HG02840 (cell line): Measurements from ENCODE around the gene AMBRA1.
"Not testable (repeated sequence)": the region's sequence is repeated elsewhere in the genome, so short reads cannot be mapped to it uniquely, and the experiment has no call there.

ENCODE experiments used
- ATAC-seq: cut with Tn5 transposase; IDR thresholded peaks from one replicate; pipeline ENCODE4 v1.9.1; 2021; ENCODE audit warnings: mild to moderate bottlenecking, moderate library complexity, moderate number of reproducible peaks; ENCODE audit not compliant: unreplicated experiment, low FRiP score

The AMBRA1 gene

DNA sequence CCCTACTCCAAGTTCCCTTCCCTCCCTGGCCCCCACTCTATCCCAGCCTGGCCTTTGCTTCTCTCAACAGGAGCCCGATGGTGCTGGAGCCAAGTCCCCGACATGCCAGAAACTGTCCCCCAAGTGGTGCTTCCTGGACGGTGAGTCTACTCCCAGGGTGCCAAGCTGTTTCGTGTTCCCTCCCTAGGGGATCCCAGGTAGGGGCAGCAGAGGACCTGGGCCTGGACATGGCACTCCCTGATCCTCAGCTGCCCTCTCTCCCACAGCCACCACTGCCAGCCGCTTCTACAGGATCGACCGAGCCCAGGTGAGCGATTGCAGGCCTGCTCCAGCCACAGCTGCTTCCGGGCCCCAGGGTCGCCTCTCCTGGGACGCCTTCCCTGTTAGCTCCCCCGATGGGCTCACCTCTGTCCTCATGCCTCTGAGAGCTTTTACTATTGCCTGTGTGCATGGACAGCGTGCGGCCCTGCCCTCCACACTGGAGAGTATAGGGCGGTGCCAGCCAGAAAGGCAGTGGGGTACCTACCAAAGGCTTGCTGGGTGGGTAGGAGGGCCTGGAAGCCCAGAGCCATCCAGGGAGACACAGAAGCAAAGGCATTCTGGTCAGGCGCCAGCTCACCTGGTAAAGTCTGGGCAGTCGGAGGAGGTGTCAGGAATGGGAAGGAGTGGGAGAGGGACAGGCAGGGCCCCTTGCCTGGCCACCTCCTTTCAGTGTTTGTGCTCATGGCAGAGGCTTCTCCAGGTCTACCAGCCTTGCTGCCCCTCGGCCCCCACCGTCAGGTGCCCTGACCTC, 217.4 kb downstream of the AMBRA1 start:
- no peak for ATAC-seq

DNA sequence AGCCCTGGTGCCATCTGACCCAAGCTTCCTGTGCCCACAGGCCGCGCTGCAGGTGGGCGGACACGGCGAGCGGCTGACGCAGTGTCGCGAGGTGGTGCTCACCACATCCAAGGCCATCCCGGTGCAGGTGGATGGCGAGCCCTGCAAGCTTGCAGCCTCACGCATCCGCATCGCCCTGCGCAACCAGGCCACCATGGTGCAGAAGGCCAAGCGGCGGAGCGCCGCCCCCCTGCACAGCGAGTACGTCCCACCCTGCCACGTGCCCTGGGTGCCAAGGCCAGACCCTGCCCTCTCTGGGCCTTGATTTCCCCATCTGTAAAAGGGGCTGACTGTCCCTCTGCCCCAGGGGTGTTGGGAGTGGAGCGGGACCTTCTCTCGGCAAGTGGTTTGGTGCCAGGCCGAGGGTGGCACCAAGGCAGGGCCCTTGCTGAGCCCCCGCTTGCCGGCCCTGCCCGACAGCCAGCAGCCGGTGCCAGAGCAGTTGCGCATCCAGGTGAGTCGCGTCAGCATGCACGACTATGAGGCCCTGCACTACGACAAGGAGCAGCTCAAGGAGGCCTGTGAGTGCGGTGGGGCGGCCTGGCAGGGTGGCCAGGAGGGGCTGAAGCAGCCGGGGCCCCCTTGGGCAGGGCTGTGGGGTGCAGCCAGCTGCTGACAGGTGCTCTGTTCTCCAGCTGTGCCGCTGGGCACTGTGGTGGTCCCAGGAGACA, 218.3 kb downstream of the AMBRA1 start:
- ATAC-seq = no peak

DNA sequence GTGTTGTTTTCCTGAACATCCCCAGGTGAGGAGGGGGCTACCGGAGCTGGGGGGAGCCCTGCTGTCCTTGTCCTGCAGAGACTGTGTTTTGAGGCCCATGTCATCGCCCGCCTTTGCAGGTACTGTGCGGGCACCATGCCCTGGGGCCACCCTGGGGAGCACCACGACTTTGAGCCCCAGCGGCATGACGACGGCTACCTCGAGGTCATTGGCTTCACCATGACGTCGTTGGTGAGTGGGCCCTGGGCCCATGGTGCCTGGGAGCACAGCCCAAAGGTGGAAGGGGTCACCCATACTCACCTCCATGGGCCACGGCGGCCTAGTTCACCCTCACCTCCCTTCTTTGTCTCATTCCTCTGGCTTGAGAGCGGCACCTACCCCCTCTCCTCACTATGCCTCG, 219.0 kb downstream of the AMBRA1 start:
- ATAC-seq = no peak

DNA sequence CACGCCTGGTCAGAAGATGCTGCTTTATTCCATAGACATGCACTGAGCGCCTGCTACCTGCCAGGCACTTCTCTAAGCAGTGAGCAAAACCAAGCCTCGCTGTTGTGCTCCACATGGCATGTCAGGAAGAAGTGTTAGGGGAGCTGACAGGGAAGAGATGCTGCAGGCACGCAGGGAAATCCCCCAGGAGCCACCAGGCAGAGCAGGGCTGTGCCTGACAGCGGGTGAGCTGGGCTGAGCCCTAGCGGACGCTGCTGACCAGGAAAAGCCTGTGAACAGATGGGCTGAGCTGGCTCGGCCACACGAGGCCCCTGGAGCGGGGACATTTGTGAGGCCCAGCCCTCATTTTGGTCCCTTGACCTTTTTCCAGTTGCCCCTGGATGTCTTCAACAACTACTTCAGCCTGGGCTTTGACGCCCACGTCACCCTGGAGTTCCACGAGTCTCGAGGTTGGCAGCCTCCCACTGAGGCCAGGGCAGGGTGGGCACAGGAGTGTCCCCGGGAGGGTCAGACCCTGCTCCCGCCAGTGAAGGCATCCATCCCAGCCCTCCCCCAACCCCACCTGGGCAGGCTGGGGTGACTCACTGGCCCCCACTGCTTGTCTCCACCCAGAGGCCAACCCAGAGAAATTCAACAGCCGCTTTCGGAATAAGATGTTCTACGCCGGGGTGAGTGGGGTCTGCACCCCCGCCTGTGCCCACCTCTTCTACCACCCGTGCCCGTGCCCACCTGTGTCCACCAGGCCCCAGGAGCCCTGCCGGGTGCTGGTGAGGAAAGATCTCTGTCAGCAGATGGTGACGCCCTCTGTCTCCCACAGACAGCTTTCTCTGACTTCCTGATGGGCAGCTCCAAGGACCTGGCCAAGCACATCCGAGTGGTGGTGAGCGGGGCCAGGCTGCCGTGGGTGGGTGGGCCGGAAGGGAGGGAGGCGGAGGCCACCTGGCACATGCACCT, 219.8 kb downstream of the AMBRA1 start:
- ATAC-seq = no peak

DNA sequence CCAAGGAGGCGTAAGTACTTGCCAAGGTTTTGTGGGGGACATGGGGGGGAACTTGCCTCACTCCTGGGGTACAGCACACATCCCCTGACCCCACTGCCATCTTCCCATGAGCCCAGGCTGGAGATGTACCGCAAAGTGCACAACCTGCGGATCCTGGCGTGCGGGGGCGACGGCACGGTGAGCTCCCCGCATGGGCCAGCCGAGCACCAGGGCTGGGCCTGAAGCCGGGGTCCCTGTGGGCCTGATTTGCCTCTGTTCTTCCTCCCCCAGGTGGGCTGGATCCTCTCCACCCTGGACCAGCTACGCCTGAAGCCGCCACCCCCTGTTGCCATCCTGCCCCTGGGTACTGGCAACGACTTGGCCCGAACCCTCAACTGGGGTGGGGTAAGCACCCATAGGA, 221.3 kb downstream of the AMBRA1 start:
- not testable (repeated sequence) for ATAC-seq

DNA sequence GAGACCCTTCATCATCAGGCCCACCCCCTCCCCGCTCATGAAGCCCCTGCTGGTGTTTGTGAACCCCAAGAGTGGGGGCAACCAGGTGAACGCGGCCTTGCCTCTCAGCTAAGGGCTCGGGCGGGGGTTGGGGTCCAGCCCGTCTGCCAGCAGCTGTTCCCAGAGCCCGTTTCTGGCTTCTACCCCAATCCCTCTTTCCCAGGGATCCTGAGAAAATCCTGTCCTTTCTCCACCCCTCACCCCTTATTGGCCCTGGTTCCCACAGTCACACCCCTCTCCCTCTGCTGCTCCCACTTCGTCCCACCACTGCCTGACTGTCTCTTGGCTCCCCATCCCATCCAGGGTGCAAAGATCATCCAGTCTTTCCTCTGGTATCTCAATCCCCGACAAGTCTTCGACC, 221.7 kb downstream of the AMBRA1 start:
- ATAC-seq = no peak

DNA sequence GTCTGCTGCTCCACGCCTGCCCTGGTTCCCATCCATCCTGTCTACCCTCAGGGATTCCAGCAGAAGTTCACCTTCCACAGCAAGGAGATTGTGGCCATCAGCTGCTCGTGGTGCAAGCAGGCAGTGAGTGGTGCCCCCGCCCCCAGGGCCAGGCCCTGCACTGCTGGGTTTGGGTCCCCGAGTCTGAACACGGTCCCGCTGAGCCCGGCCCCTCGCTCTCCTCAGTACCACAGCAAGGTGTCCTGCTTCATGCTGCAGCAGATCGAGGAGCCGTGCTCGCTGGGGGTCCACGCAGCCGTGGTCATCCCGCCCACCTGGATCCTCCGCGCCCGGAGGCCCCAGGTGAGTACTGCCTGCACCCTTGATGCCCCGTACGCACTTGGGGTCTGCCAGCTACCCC, 222.6 kb downstream of the AMBRA1 start:
- not testable (repeated sequence) for ATAC-seq

DNA sequence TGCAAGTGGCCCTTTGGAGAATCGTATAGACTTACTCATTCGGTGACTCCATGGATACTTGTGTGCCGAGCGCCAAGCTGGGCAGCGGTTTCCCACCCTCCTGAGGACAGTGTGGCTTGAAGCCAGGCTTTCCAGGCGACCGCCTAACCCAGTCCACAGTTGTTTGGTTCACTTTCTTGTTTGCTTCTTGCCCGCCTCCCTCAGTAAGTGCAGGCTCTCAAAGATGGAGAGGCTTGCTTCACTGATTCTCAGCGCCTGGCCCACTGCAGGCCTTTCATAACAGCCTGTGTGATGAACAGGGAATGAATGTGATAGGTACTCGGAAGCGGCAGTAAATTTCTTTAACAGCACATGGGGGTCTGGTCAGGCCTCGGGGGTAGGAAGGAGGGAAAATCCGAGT, 223.6 kb downstream of the AMBRA1 start:
- ATAC-seq = no peak

DNA sequence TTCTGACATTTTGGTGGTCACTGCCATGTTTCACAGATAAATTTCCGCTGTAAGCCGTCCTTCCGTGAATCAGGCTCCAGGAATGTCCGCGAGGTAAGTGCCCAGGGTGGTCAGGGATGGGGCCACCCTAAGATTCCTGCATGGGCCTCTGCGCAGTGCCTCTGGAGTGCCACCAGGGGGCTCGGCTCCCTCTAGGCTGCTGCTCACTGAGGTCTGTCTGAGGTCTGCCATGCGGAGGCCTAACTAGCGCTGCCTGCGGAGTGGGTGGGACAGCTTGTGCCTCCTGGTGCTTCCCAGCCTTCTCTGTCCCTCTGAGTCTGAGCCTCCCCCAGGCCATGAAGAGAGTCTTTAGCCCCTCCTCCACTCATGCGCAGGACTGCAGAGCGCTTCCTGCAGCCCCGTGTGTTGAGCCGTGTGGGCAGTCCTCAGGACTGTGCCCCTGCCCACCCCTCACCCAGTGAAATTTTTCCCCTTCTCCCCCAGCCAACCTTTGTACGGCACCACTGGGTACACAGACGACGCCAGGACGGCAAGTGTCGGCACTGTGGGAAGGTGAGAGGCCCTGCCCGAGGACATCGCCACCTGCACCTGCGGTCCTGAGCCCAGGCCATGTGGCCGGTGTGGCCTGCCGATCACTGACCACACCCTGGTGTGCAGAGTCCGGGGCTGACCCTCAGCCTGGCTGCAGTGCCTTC, 224.2 kb downstream of the AMBRA1 start:
- ATAC-seq = no peak

DNA sequence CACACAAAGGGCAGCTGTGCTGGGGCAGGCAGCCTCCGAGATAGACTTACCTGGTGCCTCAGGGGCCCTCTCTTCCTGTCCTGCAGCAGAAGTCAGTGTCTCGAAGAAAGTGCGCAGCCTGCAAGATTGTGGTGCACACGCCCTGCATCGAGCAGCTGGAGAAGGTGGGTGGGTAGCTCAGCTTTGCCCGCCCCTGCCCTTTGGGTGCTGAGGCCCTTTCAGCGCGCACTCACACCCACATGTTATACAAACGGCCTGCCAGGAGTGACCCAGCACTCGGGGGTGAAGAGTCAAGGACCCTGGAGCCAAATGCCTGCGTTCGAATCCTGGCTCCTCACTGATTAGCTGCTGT, 225.9 kb downstream of the AMBRA1 start:
- ATAC-seq = no peak

DNA sequence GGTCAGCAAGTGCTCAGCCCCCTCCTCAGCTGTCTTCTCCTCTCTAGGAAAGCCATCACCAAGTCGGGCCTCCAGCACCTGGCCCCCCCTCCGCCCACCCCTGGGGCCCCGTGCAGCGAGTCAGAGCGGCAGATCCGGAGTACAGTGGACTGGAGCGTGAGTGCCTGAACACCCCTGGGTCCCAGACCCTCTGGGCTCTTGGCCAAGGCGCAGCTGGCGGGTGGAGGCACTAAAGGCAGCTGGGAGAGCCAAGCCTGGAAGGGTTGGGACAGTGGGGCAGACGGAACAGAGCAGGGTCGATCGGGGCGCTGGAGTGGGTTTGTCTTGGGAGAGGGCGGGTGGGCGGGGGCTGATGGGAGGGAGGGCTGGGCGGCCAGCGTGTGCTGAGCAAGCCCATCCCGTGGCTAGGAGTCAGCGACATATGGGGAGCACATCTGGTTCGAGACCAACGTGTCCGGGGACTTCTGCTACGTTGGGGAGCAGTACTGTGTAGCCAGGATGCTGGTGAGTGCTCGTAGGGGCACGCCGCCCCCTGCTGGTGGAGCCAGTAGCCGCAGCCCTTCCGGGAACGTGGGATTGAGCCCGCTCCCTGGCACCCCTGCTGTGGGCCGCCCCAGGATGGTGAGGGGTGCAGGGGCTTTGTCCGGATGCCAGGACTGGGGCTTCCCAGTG, 226.4 kb downstream of the AMBRA1 start:
- ATAC-seq = no peak

DNA sequence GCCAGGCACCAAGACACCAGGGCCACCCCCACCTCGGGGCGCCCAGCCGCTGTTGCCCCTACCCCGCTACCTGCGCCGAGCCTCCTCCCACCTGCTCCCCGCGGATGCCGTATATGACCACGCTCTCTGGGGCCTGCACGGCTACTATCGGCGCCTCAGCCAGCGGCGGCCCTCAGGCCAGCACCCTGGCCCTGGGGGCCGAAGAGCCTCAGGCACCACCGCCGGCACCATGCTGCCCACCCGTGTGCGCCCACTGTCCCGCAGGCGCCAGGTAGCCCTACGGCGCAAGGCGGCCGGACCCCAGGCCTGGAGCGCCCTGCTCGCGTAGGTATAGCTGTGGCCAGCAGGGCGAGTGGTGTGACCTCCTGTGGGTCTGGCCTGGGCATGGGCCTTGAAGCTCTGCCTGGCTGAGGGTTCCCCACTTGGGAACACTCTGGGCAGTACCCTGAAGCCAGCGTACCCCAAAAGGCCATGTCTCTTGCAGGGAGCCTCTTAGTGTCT, 227.1 kb downstream of the AMBRA1 start:
- no peak for ATAC-seq

DNA sequence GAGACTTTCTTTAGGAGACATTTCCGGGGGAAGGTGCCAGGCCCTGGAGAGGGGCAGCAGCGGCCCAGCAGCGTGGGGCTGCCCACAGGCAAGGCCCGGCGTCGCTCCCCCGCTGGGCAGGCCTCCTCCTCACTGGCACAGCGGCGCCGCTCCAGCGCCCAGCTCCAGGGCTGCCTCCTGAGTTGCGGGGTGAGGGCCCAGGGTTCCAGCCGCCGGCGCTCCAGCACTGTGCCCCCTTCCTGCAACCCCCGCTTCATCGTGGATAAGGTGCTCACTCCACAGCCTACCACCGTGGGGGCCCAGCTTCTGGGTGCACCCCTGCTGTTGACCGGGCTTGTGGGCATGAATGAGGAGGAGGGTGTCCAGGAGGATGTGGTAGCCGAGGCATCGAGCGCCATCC, 227.6 kb downstream of the AMBRA1 start:
- ATAC-seq = no peak

DNA sequence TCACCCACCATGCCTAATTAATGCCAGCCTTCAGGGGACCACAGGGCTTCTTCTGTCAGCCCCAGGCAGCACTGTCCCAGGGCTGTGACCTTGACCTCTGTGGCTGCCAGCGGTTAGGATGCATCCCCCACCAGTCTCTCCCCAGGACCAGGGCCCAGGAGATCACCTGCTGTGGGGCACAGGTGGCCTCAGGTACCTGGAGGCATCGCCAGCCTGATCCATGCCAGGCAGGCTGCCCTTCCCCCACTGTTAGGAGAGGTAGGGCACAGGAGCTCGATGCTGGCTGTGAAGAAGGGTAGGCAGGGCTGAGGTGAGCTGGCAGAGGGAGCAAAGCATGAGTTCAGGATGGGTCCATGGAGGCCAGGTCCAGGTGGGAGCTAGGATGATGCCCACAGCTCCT, 229.0 kb downstream of the AMBRA1 start:
- ATAC-seq = no peak

DNA sequence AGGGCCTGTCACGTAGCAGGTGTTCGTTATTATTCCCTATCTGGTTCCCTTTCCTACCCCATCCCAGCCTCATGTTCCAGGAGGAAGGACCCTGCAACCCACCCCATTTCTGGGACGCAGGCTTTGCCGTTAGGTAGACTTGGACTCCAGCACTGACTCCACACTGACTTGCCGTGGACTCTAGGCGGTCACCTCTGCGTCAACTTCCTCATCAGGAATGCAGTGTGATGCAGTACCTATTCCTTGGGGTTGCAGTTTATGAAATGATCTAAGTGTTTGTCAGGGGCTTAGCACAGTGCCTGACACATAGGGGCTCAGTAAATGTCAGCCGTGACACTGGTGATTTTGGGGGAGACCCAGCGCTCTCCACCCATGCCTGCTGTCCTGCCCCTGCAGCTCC, 229.8 kb downstream of the AMBRA1 start:
- ATAC-seq = no peak

DNA sequence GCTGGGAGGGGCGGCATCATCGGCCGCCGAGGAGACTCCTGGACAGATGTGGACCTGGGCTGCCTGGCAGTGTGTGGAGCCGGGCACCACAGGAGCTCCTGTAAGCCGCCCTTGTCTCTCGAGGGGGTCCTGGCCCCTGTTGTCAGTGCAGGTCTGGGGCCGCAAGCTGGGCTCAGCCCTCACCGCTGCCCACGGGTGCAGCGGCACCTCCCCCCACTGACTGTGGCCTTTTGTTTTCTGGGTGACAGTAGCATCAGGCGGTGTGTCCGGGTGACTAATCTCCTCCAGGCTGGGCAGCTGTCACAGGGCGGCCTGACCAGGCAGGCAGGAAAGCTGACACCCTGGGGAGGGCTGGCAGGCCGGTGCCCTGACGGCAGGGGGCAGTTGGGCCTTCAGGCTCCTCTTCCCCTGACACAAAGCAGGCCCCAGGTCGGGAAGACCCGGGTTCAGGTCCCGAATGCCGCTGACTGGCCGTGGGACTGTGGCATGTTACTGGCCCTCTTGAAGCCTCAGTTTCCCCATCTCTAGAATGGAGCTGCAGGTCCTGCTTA, 230.3 kb downstream of the AMBRA1 start:
- no peak for ATAC-seq

DNA sequence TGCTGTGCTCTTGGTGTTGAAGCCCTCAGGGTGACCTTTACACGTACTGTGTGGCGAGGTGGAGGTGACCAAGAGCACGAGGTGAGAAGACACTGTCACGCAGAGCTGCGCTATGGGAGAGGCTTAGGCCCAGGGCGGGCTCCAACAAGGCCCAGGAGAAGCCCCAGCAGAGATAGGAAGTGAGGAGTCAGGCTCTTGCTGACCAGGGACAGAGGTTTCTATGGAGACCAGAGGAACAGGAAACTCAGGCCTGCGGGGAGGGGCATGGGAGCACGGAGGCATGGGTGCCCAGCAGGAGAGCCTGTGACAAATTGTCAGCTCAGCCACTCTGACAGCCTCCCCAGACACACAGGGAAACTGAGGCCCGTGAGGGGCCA, 230.8 kb downstream of the AMBRA1 start:
- no peak for ATAC-seq

DNA sequence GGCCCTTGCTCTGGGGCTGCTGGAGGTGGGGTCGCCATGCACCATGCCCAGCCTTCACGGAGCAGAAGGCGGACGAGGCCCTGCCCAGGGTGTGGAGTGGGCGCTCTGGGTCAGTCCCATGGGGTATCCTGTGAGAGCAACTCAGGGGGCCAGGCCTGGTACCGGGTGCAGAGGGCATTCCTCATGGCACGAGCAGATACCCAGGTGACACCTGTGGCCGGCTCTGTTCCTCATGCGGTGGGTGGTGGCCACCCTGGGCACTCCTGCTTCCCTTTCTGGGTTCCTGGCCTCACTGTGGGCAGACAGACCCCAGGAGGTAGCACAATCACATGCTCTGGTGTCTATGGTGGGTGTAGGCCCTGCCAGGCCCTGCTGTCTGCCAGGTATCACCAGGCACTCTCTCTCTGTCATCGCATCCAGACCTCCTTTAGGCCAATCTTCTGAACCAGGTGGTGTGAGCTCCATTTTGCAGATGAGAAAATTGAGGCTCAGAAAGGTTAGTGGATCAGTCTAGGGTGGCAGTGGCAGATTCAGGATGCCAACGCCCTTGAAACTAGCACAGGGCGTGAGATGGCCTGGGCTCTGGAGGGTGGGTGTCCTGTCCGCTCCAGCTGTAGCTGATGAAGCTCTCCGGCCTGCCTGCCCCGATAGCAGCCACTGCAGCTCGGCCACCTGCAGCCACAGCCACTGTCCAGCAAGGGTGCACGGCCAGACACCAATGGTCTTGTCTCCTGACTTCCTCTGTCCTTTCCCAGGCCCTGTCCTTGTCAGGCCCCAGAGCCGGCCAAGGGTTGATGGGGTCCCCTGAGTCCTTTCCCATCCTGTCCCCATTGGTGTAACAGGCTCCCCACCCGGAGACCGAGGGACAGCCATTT, 231.4 kb downstream of the AMBRA1 start:
- ATAC-seq = no peak
